HCT116 (cell line): ENCODE measurements around the gene NBDY. TPM values are rescaled to one million over a fixed set of nuclear protein-coding genes. Genes with fewer than 3 reads are reported as not detected.

Experiments used
- ATAC-seq: fragments of 200-7000 bp; cut with Tn5 transposase; 2 replicates; pipeline ENCODE4 v1.9.1; 2020; ENCODE audit warnings: mild to moderate bottlenecking, moderate library complexity
- BruUV-seq: library from RNA; stranded (reverse); fragments of 400-500 nt; replicated peaks from 2 replicates; lab custom pipeline; 2021; lab: Mats Ljungman, UMichigan
- CTCF ChIA-PET: fragments of 300-600 bp; sonication (Branson Sonifier 250); formaldehyde crosslinking; loops from one replicate; lab custom pipeline; 2021; ENCODE audit warnings: antibody characterized with exemption; lab: Charles Lee
- POLR2A ChIA-PET: fragments of 300-600, 350-600 bp; sonication (Branson Sonifier 250); formaldehyde crosslinking; loops from one replicate; lab custom pipeline; 2021; ENCODE audit warnings: antibody characterized with exemption; lab: Charles Lee
- RAD21 ChIA-PET, 2 experiments: fragments of 300-600 bp; sonication (Branson Sonifier 250); formaldehyde crosslinking; loops; one replicate each; lab custom pipeline; 2023; ENCODE audit warnings: low total read pairs in 2 of 2; ENCODE audit not compliant: uncharacterized antibody in 2 of 2, unreplicated experiment in 2 of 2, low non-redundant PET in 1 of 2; lab: Charles Lee
- DNase-seq: peaks from one replicate; pipeline ENCODE4 v3.0.0-alpha.2; 2010; ENCODE audit warnings: low read depth, low spot score
- H2AFZ ChIP-seq: fragments of 200-600 bp; shearing (Covaris generic), sonication (generic); 2 replicates; pipeline ENCODE4 v1.6.1; 2017; ENCODE audit warnings: low read depth, mixed run types, mixed read lengths, antibody characterized with exemption, low read length; ENCODE audit not compliant: poor library complexity, severe bottlenecking
- H3K27ac ChIP-seq: 2 replicates; pipeline ENCODE4 v1.5.1; 2012; ENCODE audit warnings: low read depth, low read length
- H3K27me3 ChIP-seq: fragments of 200-600 bp; sonication (generic); 2 replicates; pipeline ENCODE4 v1.6.1; 2016; ENCODE audit warnings: mixed run types, low read length, mixed read lengths; ENCODE audit not compliant: insufficient read depth
- H3K36me3 ChIP-seq, 2 experiments: fragments of 200-500 bp in 1 of 2; fragments of 200-600 bp in 1 of 2; sonication (Bioruptor generic) in 1 of 2; sonication (generic) in 1 of 2; 2 replicates each; pipeline versions ENCODE4 v1.5.1 to v1.6.1; 2014 to 2016; ENCODE audit warnings: low read length in 2 of 2, inconsistent platforms in 1 of 2, mixed read lengths in 1 of 2, mixed run types in 1 of 2; ENCODE audit not compliant: insufficient read depth in 2 of 2, control insufficient read depth in 1 of 2
- H3K4me1 ChIP-seq, 2 experiments: fragments of 200-600 bp in 1 of 2; sonication (generic) in 1 of 2; 2 replicates each; pipeline versions ENCODE4 v1.5.1 to v1.6.1; 2012 to 2017; ENCODE audit warnings: low read length in 2 of 2, inconsistent platforms in 1 of 2, mild to moderate bottlenecking in 1 of 2, mixed read lengths in 1 of 2, mixed run types in 1 of 2, moderate library complexity in 1 of 2; ENCODE audit not compliant: insufficient read depth in 2 of 2, control insufficient read depth in 1 of 2
- H3K4me2 ChIP-seq: fragments of 200-600 bp; sonication (generic); 2 replicates; pipeline ENCODE4 v1.6.1; 2017; ENCODE audit warnings: mixed run types, low read length, mixed read lengths
- H3K4me3 ChIP-seq, 2 experiments: fragments of 200-600 bp in 1 of 2; sonication (generic) in 1 of 2; replicated peaks in 1 of 2; 2 replicates each; pipeline ENCODE4 v1.5.1; 2011 to 2016; ENCODE audit warnings: low read length in 2 of 2, control low read depth in 1 of 2, low read depth in 1 of 2, mild to moderate bottlenecking in 1 of 2, mixed read lengths in 1 of 2, mixed run types in 1 of 2
- H3K79me2 ChIP-seq: fragments of 200-600 bp; sonication (generic); 2 replicates; pipeline ENCODE4 v1.6.1; 2017; ENCODE audit warnings: mild to moderate bottlenecking, mixed run types, low read length, moderate library complexity, mixed read lengths; ENCODE audit not compliant: insufficient read depth
- H3K9ac ChIP-seq: fragments of 200-600 bp; sonication (generic); 2 replicates; pipeline ENCODE4 v1.6.1; 2016; ENCODE audit warnings: low read length, mixed read lengths
- H3K9me2 ChIP-seq: fragments of 200-600 bp; sonication (generic), shearing (Covaris generic); 2 replicates; pipeline ENCODE4 v1.6.1; 2017; ENCODE audit warnings: mixed run types, mild to moderate bottlenecking, moderate library complexity; ENCODE audit not compliant: insufficient read depth
- H3K9me3 ChIP-seq, 2 experiments: fragments of 200-500 bp in 1 of 2; fragments of 200-600 bp in 1 of 2; sonication (Bioruptor generic) in 1 of 2; sonication (generic) in 1 of 2; 2 replicates each; pipeline ENCODE4 v1.6.1; 2014 to 2017; ENCODE audit warnings: low read length in 2 of 2, mixed read lengths in 2 of 2, inconsistent platforms in 1 of 2, low read depth in 1 of 2, mild to moderate bottlenecking in 1 of 2, mixed run types in 1 of 2, moderate library complexity in 1 of 2; ENCODE audit not compliant: control insufficient read depth in 1 of 2, insufficient read depth in 1 of 2
- H4K20me1 ChIP-seq: fragments of 200-600 bp; sonication (generic), shearing (Covaris generic); 2 replicates; pipeline ENCODE4 v1.6.1; 2017; ENCODE audit warnings: mixed run types, mild to moderate bottlenecking, moderate library complexity; ENCODE audit not compliant: insufficient read depth
- EGR1 ChIP-seq: IDR thresholded peaks from 2 replicates; pipeline ENCODE4 v1.6.1; 2012; ENCODE audit warnings: low read depth
- ELF1 ChIP-seq: IDR thresholded peaks from 2 replicates; pipeline ENCODE4 v1.6.1; 2012; ENCODE audit warnings: low read depth, borderline replicate concordance
- EZH2 ChIP-seq: fragments of 200-600 bp; sonication (generic); IDR thresholded peaks from 2 replicates; pipeline ENCODE4 v1.6.1; 2017; ENCODE audit warnings: antibody characterized with exemption, mixed run types
- FOSL1 ChIP-seq: IDR thresholded peaks from 2 replicates; pipeline ENCODE4 v1.6.1; 2012; ENCODE audit warnings: low read depth
- POLR2A ChIP-seq: IDR thresholded peaks from 2 replicates; pipeline ENCODE4 v1.7.0; 2011; ENCODE audit warnings: borderline replicate concordance; ENCODE audit not compliant: insufficient read depth, insufficient read length; ENCODE audit errors: extremely low read depth
- POLR2AphosphoS5 ChIP-seq: IDR thresholded peaks from 2 replicates; pipeline ENCODE4 v1.6.1; 2011; ENCODE audit warnings: mild to moderate bottlenecking, low read depth, low read length, moderate library complexity
- YY1 ChIP-seq: IDR thresholded peaks from 2 replicates; pipeline ENCODE4 v1.6.1; 2011; ENCODE audit warnings: low read length, low read depth, moderate library complexity, mild to moderate bottlenecking; ENCODE audit not compliant: insufficient replicate concordance; ENCODE audit errors: extremely low read depth
- intact Hi-C: fragments of 100-400 bp; cut with micrococcal nuclease; formaldehyde crosslinking; loops from 2 replicates; pipeline ENCODE4 v1.10.0; 2022
- total RNA-seq: library from RNA; stranded (reverse); gene quantifications from one replicate; pipeline ENCODE4 v1.2.1, GENCODE V29; 2021; ENCODE audit not compliant: unreplicated experiment
- TF ChIP-seq, protein P1 (sequence below): IDR thresholded peaks from 2 replicates; pipeline ENCODE4 v1.6.1; 2011; ENCODE audit warnings: mild to moderate bottlenecking, low read length, moderate library complexity; ENCODE audit not compliant: insufficient replicate concordance; ENCODE audit errors: extremely low read depth

Gene NBDY
- total RNA-seq, 1 experiment from 2014 or later, result 65.6 TPM

DNA sequence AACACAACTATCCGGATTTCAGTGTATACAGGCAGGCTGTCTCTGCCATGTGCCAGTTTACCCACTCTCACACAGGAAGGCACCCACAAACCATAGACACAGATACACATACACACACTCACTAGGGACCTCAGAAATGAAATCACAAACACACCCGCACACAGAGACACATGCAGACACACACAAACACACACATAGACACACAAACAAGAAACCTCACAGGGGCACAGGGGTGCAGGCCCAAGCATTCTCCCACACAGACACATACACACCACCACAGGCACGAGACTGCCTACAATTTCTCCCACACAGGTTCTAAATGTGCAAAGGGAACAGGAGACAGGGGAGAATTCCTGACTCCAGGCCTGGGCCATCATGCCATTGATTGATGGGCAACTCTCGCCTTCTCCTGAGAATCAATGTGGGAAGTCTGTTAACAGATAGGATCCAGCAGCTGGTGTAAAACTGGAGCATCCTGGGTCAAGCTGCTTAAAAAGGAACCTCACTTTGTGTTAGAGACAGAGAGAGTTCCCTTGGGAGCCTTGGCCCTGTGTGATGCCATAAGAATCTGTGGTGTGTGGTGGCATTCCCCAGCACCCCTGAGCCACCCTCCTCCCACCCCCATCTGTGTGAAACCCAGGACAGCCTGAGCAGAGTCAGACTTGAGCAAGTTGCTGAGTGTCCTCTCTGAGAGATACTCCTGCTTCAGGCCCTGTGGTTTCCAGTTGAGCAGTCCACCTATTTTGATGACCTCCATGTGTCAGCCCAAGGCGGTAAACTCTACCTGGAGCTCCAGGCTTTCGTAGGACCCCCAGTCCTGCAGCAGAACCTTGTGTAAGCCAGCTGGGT, 33.9 kb downstream of the NBDY start:
- BruUV-seq, result no TSS peak
- Histone ChIP-seq H3K27ac (no peak overlapping the region), H3K36me3 (no peaks in the 10 kb centered on the region), H3K27me3 (no peaks in the 10 kb centered on the region), H3K9me2 (no peaks in the 10 kb centered on the region), H4K20me1 (no peaks in the 10 kb centered on the region), H3K4me1 (no peaks in the 10 kb centered on the region), H3K4me3 (no peak overlapping the region), H3K79me2 (no peaks in the 10 kb centered on the region), H3K9me3 (no peaks in the 10 kb centered on the region), H2AFZ (no peak overlapping the region), H3K4me2 (no peak overlapping the region), H3K9ac (no peak overlapping the region)
- ChIA-PET CTCF (no interaction called here), POLR2A (no interaction called here), RAD21 (no interaction called here)
- ATAC-seq, result no peak
- intact Hi-C loops, result no loop called here
- TF ChIP-seq ELF1 (no peak), POLR2A (no peak), YY1 (no peak), EZH2 (no peak), POLR2AphosphoS5 (no peak), EGR1 (no peak), FOSL1 (no peak)
- TF ChIP-seq, protein P1, sequence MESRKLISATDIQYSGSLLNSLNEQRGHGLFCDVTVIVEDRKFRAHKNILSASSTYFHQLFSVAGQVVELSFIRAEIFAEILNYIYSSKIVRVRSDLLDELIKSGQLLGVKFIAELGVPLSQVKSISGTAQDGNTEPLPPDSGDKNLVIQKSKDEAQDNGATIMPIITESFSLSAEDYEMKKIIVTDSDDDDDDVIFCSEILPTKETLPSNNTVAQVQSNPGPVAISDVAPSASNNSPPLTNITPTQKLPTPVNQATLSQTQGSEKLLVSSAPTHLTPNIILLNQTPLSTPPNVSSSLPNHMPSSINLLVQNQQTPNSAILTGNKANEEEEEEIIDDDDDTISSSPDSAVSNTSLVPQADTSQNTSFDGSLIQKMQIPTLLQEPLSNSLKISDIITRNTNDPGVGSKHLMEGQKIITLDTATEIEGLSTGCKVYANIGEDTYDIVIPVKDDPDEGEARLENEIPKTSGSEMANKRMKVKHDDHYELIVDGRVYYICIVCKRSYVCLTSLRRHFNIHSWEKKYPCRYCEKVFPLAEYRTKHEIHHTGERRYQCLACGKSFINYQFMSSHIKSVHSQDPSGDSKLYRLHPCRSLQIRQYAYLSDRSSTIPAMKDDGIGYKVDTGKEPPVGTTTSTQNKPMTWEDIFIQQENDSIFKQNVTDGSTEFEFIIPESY, result no peak
- no peak for DNase-seq
